PC-9 (cell line): Measurements from ENCODE around the gene TTC28. TPM values are rescaled to one million over a fixed set of nuclear protein-coding genes. Genes with fewer than 3 reads are reported as not detected.
"Not testable (repeated sequence)": the region's sequence is repeated elsewhere in the genome, so short reads cannot be mapped to it uniquely, and the experiment has no call there.

Source experiments
- BruUV-seq: library from RNA; stranded (reverse); fragments of 400-500 nt; replicated peaks from 2 replicates; lab custom pipeline; 2021; lab: Mats Ljungman, UMichigan
- CTCF ChIA-PET: fragments of 300-600 bp; sonication (Branson Sonifier 250); formaldehyde crosslinking; loops from one replicate; lab custom pipeline; 2022; ENCODE audit warnings: antibody characterized with exemption; lab: Charles Lee
- POLR2A ChIA-PET: fragments of 300-600 bp; sonication (Branson Sonifier 250); formaldehyde crosslinking; loops from one replicate; lab custom pipeline; 2022; ENCODE audit warnings: antibody characterized with exemption; ENCODE audit not compliant: unreplicated experiment; lab: Charles Lee
- DNase-seq, 2 experiments: peaks; one replicate each; pipeline versions ENCODE4 v3.0.0 to v3.0.0-alpha.2; 2015 to 2022; ENCODE audit warnings: mixed read lengths in 1 of 2
- H2AFZ ChIP-seq: fragments of 200-600 bp; sonication (generic); 2 replicates; pipeline ENCODE4 v1.8.1; 2017; ENCODE audit warnings: antibody characterized with exemption
- H3F3A ChIP-seq: fragments of 200-600 bp; sonication (generic); 2 replicates; pipeline ENCODE4 v1.8.1; 2017; ENCODE audit warnings: antibody characterized with exemption, mild to moderate bottlenecking, low read depth; ENCODE audit not compliant: insufficient read depth
- H3K27ac ChIP-seq: fragments of 200-600 bp; sonication (generic); 2 replicates; pipeline ENCODE4 v1.6.1; 2016; ENCODE audit warnings: mixed run types
- H3K27me3 ChIP-seq: fragments of 200-600 bp; sonication (generic); 2 replicates; pipeline ENCODE4 v1.6.1; 2016; ENCODE audit warnings: low read depth, mixed run types; ENCODE audit not compliant: insufficient read depth
- H3K36me3 ChIP-seq: fragments of 200-600 bp; sonication (generic); 2 replicates; pipeline ENCODE4 v1.6.1; 2016; ENCODE audit warnings: low read depth, mixed run types
- H3K4me1 ChIP-seq: fragments of 200-600 bp; sonication (generic); replicated peaks from 2 replicates; pipeline ENCODE4 v1.6.1; 2016; ENCODE audit warnings: mixed run types; ENCODE audit not compliant: insufficient read depth
- H3K4me2 ChIP-seq: fragments of 200-600 bp; sonication (generic); 2 replicates; pipeline ENCODE4 v1.6.1; 2017; ENCODE audit warnings: mixed run types
- H3K4me3 ChIP-seq: fragments of 200-600 bp; sonication (generic); 2 replicates; pipeline ENCODE4 v1.6.1; 2016; ENCODE audit warnings: mixed run types
- H3K79me2 ChIP-seq: fragments of 200-600 bp; sonication (generic); 2 replicates; pipeline ENCODE4 v1.6.1; 2017; ENCODE audit warnings: low read depth, mixed run types
- H3K9me2 ChIP-seq: fragments of 200-600 bp; sonication (generic); 2 replicates; pipeline ENCODE4 v1.8.1; 2017; ENCODE audit warnings: mild to moderate bottlenecking; ENCODE audit not compliant: insufficient read depth
- H3K9me3 ChIP-seq: fragments of 200-600 bp; sonication (generic); 2 replicates; pipeline ENCODE4 v1.8.1; 2016; ENCODE audit warnings: low read depth; ENCODE audit not compliant: insufficient read depth
- H4K20me1 ChIP-seq: fragments of 200-600 bp; sonication (generic); 2 replicates; pipeline ENCODE4 v1.8.1; 2017; ENCODE audit not compliant: insufficient read depth
- EZH2 ChIP-seq: fragments of 200-600 bp; sonication (generic); IDR thresholded peaks from 2 replicates; pipeline ENCODE4 v1.8.0; 2017; ENCODE audit warnings: antibody characterized with exemption, low read depth
- intact Hi-C: fragments of 100-400 bp; cut with micrococcal nuclease; formaldehyde crosslinking; loops from one replicate; pipeline ENCODE4 v1.10.0; 2022; ENCODE audit not compliant: unreplicated experiment
- total RNA-seq: library from RNA; stranded (reverse); gene quantifications from 2 replicates; pipeline ENCODE4 v1.2.3, GENCODE V29; 2021
- TF ChIP-seq, protein P1 (sequence below): fragments of 200-600 bp; sonication (generic); conservative IDR thresholded peaks from 2 replicates; pipeline ENCODE4 v1.6.1; 2017; ENCODE audit warnings: mixed run types, antibody characterized with exemption, mild to moderate bottlenecking, moderate library complexity

TTC28 gene
- total RNA-seq, 1 experiment from 2014 or later: 6.7 TPM

DNA sequence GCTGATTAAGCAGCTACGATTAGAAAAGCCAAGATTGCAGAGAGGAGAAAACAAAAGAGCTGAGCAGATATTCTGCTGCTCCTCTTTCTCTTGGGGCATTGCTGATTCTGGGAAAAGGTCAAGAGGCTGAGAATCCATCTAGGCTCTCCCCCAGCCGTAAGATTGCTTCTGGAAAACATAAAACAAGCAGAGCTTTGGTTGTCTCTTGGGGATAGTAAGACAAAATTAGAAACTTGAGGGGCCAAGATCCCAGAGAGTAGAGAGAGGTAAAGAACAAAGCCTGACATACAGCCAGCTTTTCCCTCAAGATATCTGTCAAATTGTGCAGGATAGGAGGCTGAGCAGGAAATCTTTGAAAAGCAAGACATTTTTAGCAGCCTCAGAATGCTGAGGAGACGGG is 158.2 kb downstream of the TTC28 start:
- Histone ChIP-seq H3K9me3 (no peaks in the 10 kb centered on the region), H3K4me2 (no peak overlapping the region), H3K79me2 (no peaks in the 10 kb centered on the region), H3K27me3 (no peaks in the 10 kb centered on the region), H4K20me1 (no peaks in the 10 kb centered on the region), H3K4me3 (no peak overlapping the region), H3F3A (no peaks in the 10 kb centered on the region), H3K36me3 (no peaks in the 10 kb centered on the region), H3K27ac (no peak overlapping the region), H3K4me1 (no peaks in the 10 kb centered on the region), H2AFZ (no peak overlapping the region), H3K9me2 (no peaks in the 10 kb centered on the region)
- ChIA-PET POLR2A (no interaction called here), CTCF (no interaction called here)
- BruUV-seq: no TSS peak
- TF ChIP-seq, protein P1, sequence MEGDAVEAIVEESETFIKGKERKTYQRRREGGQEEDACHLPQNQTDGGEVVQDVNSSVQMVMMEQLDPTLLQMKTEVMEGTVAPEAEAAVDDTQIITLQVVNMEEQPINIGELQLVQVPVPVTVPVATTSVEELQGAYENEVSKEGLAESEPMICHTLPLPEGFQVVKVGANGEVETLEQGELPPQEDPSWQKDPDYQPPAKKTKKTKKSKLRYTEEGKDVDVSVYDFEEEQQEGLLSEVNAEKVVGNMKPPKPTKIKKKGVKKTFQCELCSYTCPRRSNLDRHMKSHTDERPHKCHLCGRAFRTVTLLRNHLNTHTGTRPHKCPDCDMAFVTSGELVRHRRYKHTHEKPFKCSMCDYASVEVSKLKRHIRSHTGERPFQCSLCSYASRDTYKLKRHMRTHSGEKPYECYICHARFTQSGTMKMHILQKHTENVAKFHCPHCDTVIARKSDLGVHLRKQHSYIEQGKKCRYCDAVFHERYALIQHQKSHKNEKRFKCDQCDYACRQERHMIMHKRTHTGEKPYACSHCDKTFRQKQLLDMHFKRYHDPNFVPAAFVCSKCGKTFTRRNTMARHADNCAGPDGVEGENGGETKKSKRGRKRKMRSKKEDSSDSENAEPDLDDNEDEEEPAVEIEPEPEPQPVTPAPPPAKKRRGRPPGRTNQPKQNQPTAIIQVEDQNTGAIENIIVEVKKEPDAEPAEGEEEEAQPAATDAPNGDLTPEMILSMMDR: no peak
- TF ChIP-seq EZH2: no peak
- no peak for DNase-seq
- intact Hi-C loops: no loop called here

DNA sequence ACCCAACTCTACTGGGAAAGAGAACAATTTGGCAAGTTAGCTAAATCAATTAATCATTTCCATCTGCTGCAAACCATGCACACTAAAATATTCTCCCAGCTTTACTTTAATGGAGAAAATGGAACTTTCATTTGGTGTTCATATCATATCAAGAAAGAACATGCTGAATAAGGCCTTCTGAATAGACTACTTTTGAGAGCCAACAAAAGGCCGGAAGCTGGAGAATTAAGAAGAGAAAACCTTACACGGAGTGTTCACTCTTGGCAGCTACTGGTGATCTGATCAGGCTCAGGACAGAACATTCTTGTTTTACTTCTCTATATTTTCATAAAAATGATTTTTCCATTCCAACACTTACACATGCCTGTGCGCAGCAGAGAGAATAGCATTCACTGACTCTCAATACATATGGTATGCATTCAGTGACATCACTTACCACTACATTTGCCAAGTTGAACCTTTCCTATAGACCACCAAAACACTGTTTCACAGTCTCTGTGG is 165.3 kb downstream of the TTC28 start:
- H3K9me3 ChIP-seq: no peaks in the 10 kb centered on the region
- BruUV-seq: no TSS peak
- H3K9me2 ChIP-seq: no peaks in the 10 kb centered on the region
- intact Hi-C loops: no loop called here
- H4K20me1 ChIP-seq: no peaks in the 10 kb centered on the region
- CTCF ChIA-PET: no interaction called here
- H3K27ac ChIP-seq: no peak overlapping the region
- no peaks in the 10 kb centered on the region for H3K4me1 ChIP-seq
- no peak overlapping the region for H2AFZ ChIP-seq
- no peaks in the 10 kb centered on the region for H3K36me3 ChIP-seq
- TF ChIP-seq EZH2: no peak
- TF ChIP-seq, protein P1: no peak
- H3F3A ChIP-seq: no peaks in the 10 kb centered on the region
- POLR2A ChIA-PET: no interaction called here
- no peak overlapping the region for H3K4me3 ChIP-seq
- no peak overlapping the region for H3K4me2 ChIP-seq
- H3K27me3 ChIP-seq: no peaks in the 10 kb centered on the region
- DNase-seq: no peak
- H3K79me2 ChIP-seq: no peaks in the 10 kb centered on the region

DNA sequence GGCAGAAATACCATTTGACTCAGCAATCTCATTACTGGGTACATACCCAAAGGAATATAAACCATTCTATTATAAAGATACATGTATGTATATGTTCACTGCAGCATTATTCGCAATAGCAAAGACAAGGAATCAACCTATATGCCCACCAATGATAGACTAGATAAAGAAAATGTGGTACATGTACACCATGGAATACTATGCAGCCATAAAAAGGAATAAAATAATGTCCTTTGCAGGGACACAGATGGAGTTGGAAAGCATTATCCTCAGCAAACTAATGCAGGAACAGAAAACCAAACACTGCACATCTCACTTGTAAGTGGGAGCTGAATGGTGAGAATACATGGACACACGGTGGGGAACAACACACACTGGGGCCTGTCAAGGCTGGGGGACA is 167.3 kb downstream of the TTC28 start:
- H3K79me2 ChIP-seq, H3K27me3 ChIP-seq, DNase-seq, H3K27ac ChIP-seq, H3F3A ChIP-seq, POLR2A ChIA-PET, H4K20me1 ChIP-seq, H3K36me3 ChIP-seq, H2AFZ ChIP-seq, H3K4me2 ChIP-seq, BruUV-seq, H3K9me2 ChIP-seq, H3K4me1 ChIP-seq, intact Hi-C loops, H3K9me3 ChIP-seq, H3K4me3 ChIP-seq: not testable (repeated sequence)
- CTCF ChIA-PET: interaction anchor here (0.7 kb wide), 1 partner anchor 36 kb away, joined by 3 read pairs; no protein-coding TSS in a partner anchor

DNA sequence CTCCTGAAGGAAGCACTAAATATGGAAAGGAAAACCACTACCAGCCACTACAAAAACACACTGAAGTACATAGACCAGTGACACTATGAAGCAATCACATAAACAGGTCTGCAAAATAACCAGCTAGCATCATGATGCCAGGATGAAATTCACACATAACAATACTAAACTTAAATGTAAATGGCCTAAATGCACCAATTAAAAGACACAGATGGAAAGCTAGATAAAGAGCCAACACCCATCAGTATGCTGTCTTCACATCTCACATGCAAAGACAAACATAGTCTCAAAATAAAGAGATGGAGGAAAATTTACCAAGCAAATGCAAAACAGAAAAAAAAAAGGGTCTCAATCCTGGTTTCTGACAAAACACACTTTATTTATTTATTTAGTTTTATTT is 171.7 kb downstream of the TTC28 start:
- BruUV-seq: no TSS peak
- DNase-seq: no peak
- no peaks in the 10 kb centered on the region for H4K20me1 ChIP-seq
- ChIA-PET POLR2A (no interaction called here), CTCF (no interaction called here)
- H3K36me3 ChIP-seq: no peaks in the 10 kb centered on the region
- no peaks in the 10 kb centered on the region for H3K9me3 ChIP-seq
- H3K79me2 ChIP-seq: no peaks in the 10 kb centered on the region
- no peak overlapping the region for H3K4me2 ChIP-seq
- H3K27ac ChIP-seq: no peak overlapping the region
- intact Hi-C loops: no loop called here
- no peaks in the 10 kb centered on the region for H3K9me2 ChIP-seq
- no peak overlapping the region for H3K4me3 ChIP-seq
- no peaks in the 10 kb centered on the region for H3K4me1 ChIP-seq
- no peak overlapping the region for H2AFZ ChIP-seq
- no peaks in the 10 kb centered on the region for H3K27me3 ChIP-seq
- TF ChIP-seq, protein P1: no peak
- no peak for TF ChIP-seq EZH2
- H3F3A ChIP-seq: no peaks in the 10 kb centered on the region
